ENCODE measurements around the gene LNX1. TPM values are rescaled to one million over a fixed set of nuclear protein-coding genes. Genes with fewer than 3 reads are reported as not detected.
A peak's percentile ranks its signal among the peaks of the same experiment; 100 is the strongest.

LNX1 gene
- total and polyA plus RNA-seq, 2 of the 13 experiments (the other 11 are each of a cell fraction or from before 2014, with no cell fraction given): 0.49 TPM

- TF ChIP-seq TFAP4 (IDR thresholded peaks at IDR 0.05; ENCODE audit: borderline replicate concordance, low read depth): peak; percentile 95
- TF ChIP-seq ZNF180 (CRISPR knock-in tag; IDR thresholded peaks at IDR 0.05; ENCODE audit: borderline replicate concordance, low read depth): no peak
- TF ChIP-seq MTA3 (CRISPR knock-in tag; IDR thresholded peaks at IDR 0.05): no peak
- no peak for TF ChIP-seq MAFF (IDR thresholded peaks at IDR 0.05; ENCODE audit: low read depth, low read length)
- no peak for TF ChIP-seq CREB1 (IDR thresholded peaks at IDR 0.05)
- TF ChIP-seq CREB1 (CRISPR knock-in tag; IDR thresholded peaks at IDR 0.05): no peak
- TF ChIP-seq ZNF670 (CRISPR knock-in tag; IDR thresholded peaks at IDR 0.05; ENCODE audit: borderline replicate concordance): no peak
- no peak for TF ChIP-seq HNRNPL (IDR thresholded peaks at IDR 0.05; ENCODE audit: low read depth, low read length)
- TF ChIP-seq ZNF720 (CRISPR knock-in tag; IDR thresholded peaks at IDR 0.05): no peak
- TF ChIP-seq TEF (CRISPR knock-in tag; IDR thresholded peaks at IDR 0.05): no peak
- TF ChIP-seq NFATC3 (CRISPR knock-in tag; IDR thresholded peaks at IDR 0.05): no peak
- no peak for TF ChIP-seq TAF1 (CRISPR knock-in tag; IDR thresholded peaks at IDR 0.05)
- TF ChIP-seq ERF (CRISPR knock-in tag; IDR thresholded peaks at IDR 0.05): no peak; the same call in 1 of the 2 replicates
- TF ChIP-seq REXO4 (CRISPR knock-in tag; IDR thresholded peaks at IDR 0.05; ENCODE audit: borderline replicate concordance): no peak
- TF ChIP-seq TEAD2 (CRISPR knock-in tag; IDR thresholded peaks at IDR 0.05): no peak
- no peak for TF ChIP-seq CBFB (CRISPR knock-in tag; IDR thresholded peaks at IDR 0.05)
- no peak for TF ChIP-seq ZNF672 (CRISPR knock-in tag; IDR thresholded peaks at IDR 0.05)
- TF ChIP-seq ZNF264 (CRISPR knock-in tag; IDR thresholded peaks at IDR 0.05): no peak
- TF ChIP-seq RFX1 (IDR thresholded peaks at IDR 0.05): no peak
- no peak for TF ChIP-seq GZF1 (CRISPR knock-in tag; IDR thresholded peaks at IDR 0.05)
- TF ChIP-seq LBX2 (CRISPR knock-in tag; IDR thresholded peaks at IDR 0.05; ENCODE audit: borderline replicate concordance): no peak
- TF ChIP-seq CHCHD3 (CRISPR knock-in tag; IDR thresholded peaks at IDR 0.05): no peak
- TF ChIP-seq REL (CRISPR knock-in tag; conservative IDR thresholded peaks at IDR 0.05): no peak
- no peak for TF ChIP-seq KAT7 (CRISPR knock-in tag; IDR thresholded peaks at IDR 0.05; ENCODE audit: borderline replicate concordance)
- TF ChIP-seq DZIP1 (CRISPR knock-in tag; IDR thresholded peaks at IDR 0.05): no peak
- TF ChIP-seq NFRKB (IDR thresholded peaks at IDR 0.05): no peak
- TF ChIP-seq ZBTB39 (CRISPR knock-in tag; IDR thresholded peaks at IDR 0.05): no peak
- no peak for TF ChIP-seq ZNF780A (CRISPR knock-in tag; IDR thresholded peaks at IDR 0.05)
Measured at GRCh38 chr4:53582194-53582593, 9.1 kb downstream of the LNX1 start (continued).

Data from HepG2 (cell line).